IPS-18a (cell line): Measurements from ENCODE around the gene LMF2.

ENCODE experiments used
- H3K27ac ChIP-seq: one replicate; pipeline ENCODE4 v1.5.1; 2013; ENCODE audit warnings: low read length
- H3K27me3 ChIP-seq: one replicate; pipeline ENCODE4 v1.6.1; 2013; ENCODE audit warnings: mild to moderate bottlenecking, low read length; ENCODE audit not compliant: control insufficient read depth, insufficient read depth
- H3K36me3 ChIP-seq: one replicate; pipeline ENCODE4 v1.6.1; 2013; ENCODE audit warnings: low read depth, low read length; ENCODE audit not compliant: control insufficient read depth
- H3K4me1 ChIP-seq: one replicate; pipeline ENCODE4 v1.6.1; 2013; ENCODE audit warnings: low read depth, low read length; ENCODE audit not compliant: control insufficient read depth
- H3K4me3 ChIP-seq: one replicate; pipeline ENCODE4 v1.5.1; 2013; ENCODE audit warnings: low read length
- H3K9ac ChIP-seq: one replicate; pipeline ENCODE4 v1.6.1; 2013; ENCODE audit warnings: mild to moderate bottlenecking, low read length, moderate library complexity
- H3K9me3 ChIP-seq: one replicate; pipeline ENCODE4 v1.6.1; 2013; ENCODE audit warnings: low read depth, low read length; ENCODE audit not compliant: control insufficient read depth

Gene LMF2

DNA sequence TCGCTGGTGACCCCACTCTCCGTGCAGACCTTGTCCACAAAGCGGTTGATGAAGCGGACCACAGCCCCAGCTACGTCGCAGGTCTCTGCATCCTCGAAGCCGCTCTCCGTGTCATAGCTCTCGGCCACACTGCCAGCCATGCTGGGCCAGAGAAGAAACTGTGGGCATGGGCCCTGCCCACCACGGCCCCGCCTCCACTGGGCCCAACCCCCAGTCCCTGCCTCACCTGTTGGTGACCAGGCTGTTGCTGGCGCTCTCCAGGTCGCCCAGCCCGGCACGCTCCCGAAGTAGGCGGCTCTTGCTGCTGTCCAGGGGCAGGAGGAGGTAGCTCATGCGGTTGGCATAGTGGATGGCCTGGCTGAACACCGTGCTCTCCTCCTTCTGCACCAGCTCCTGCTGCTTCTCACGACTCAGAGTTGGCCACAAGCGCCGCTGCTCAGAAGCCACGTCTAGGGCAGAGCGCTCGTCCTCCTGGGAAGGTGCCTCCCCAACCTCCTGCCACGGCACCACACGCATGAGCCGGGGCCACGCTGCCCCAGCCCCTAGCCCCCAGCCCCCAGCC lies 45.4 kb downstream of the LMF2 start:
- Histone ChIP-seq H3K27ac (no peak overlapping the region), H3K27me3 (no peaks in the 10 kb centered on the region), H3K4me3 (no peak overlapping the region), H3K4me1 (no peaks in the 10 kb centered on the region), H3K9me3 (no peaks in the 10 kb centered on the region), H3K36me3 (peaks cover 79% of the 10 kb centered on the region), H3K9ac (no peak overlapping the region)

DNA sequence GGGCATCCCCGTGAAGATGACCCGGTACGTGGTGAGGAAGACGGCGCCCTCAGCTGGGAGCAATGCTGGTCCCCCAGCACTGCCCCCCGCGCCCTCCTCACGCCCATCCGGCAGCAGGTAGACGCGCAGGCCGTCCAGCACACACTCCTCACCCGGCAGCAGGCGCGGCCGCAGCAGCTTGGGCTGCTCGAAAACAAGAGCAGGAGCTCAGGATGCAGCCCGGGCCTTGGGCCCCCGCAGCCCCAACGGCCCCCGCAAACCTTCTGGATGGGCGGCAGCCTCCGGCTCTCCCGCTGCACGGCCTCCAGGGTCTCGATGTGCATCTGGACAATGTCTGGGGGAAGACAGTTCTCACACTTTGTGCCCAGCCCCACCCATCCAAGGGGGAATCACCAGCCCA lies 46.0 kb downstream of the LMF2 start:
- peaks cover 73% of the 10 kb centered on the region for H3K36me3 ChIP-seq
- H3K9ac ChIP-seq, result no peak overlapping the region
- H3K27ac ChIP-seq, result no peak overlapping the region
- no peak overlapping the region for H3K4me3 ChIP-seq
- H3K4me1 ChIP-seq, result no peaks in the 10 kb centered on the region
- H3K27me3 ChIP-seq, result no peaks in the 10 kb centered on the region
- no peaks in the 10 kb centered on the region for H3K9me3 ChIP-seq

DNA sequence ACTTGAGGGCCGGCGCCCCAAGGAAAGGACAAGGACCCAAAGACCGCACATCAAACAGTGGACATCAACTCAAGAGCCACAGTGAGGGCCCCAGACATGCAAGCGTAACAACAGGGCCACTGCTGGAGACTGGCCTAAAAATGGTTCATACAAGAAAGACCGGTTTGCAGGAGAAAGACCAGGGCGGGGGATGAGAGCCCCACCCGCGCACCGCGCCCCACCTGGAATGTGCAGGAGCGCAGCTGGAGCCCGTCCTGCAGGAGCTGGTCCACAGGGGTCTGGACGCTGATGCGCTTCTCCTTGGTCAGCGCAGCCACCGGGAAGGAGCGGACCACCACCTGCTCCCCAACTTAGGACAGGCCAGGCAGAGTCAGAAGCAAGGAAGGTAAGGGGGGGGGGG lies 46.6 kb downstream of the LMF2 start:
- Histone ChIP-seq H3K9me3 (no peaks in the 10 kb centered on the region), H3K9ac (no peak overlapping the region), H3K36me3 (peaks cover 71% of the 10 kb centered on the region), H3K4me3 (no peak overlapping the region), H3K27me3 (no peaks in the 10 kb centered on the region), H3K27ac (no peak overlapping the region), H3K4me1 (no peaks in the 10 kb centered on the region)

GRCh38 chr22:50459496-50460140 lies 47.9 kb downstream of the LMF2 start:
- H3K36me3 ChIP-seq, result peaks cover 68% of the 10 kb centered on the region
- H3K9me3 ChIP-seq, result no peaks in the 10 kb centered on the region
- no peak overlapping the region for H3K9ac ChIP-seq

DNA sequence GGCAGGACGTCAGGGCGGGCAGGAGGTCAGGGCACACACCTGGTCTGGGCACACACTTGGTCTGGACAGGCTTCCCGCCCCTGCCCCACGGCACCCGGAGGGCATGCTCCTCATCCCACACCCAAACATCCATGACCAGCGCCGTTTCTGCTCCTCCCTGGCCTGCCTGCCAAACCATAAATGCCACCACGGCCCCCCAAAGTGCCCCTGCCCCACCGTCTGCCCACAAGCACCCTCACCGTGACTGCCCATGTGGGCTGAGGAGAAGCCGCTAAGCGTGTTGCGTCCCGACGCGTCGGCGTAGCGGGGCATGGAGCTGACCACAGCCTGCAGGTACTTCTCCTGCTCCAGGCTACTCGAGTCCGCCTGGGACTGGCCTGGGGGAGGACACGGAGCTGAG lies 48.5 kb downstream of the LMF2 start:
- no peaks in the 10 kb centered on the region for H3K9me3 ChIP-seq
- no peak overlapping the region for H3K9ac ChIP-seq
- H3K4me1 ChIP-seq, result no peaks in the 10 kb centered on the region
- no peaks in the 10 kb centered on the region for H3K27me3 ChIP-seq
- peaks cover 68% of the 10 kb centered on the region for H3K36me3 ChIP-seq
- H3K4me3 ChIP-seq, result no peak overlapping the region
- H3K27ac ChIP-seq, result no peak overlapping the region

More at GRCh38 chr22:50459496-50460140, 47.9 kb downstream of the LMF2 start:
- Histone ChIP-seq H3K4me3 (no peak overlapping the region), H3K27me3 (no peaks in the 10 kb centered on the region), H3K4me1 (no peaks in the 10 kb centered on the region), H3K27ac (no peak overlapping the region)

DNA sequence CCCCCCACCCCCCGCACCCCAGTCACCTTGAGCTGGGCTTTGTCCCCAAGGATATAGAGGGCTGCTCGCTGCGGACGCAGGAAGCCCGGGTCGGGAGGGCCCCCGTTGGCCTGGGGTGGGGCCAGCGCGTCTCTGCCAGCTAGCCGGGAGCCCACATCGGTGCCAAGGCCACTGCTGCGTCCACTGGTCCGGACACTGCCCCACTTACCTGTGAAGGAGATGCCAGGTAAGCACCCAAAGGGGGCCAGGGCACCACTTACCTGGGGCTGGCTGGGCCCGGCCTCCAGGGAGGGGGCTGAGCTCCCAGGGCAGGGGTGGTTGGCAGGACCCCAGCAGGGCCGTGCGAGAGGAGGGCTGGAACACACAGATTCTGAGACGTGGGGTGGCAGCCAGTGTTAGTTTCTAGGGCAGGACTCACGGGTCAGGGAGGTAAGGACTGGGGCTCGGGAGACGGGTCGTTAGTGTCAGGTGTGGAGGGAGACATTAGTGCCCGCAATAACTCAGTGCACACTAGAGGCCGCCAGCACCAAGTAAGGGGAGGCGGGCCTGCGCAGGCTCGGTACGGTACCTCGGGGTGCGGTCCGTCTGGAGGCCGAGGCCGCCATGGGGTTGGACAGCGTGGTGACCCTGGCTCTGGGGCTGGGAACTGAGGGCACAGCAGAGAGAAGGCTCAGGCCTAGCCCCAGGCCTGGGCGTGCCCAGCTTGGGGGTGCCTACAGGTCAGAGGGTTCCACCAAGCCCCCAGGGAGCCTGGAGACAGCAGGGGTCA lies 50.9 kb downstream of the LMF2 start:
- Histone ChIP-seq H3K4me1 (no peaks in the 10 kb centered on the region), H3K9me3 (no peaks in the 10 kb centered on the region), H3K36me3 (peaks cover 53% of the 10 kb centered on the region), H3K27ac (no peak overlapping the region), H3K27me3 (no peaks in the 10 kb centered on the region), H3K9ac (no peak overlapping the region), H3K4me3 (no peak overlapping the region)

- Histone ChIP-seq H3K4me1 (no peaks in the 10 kb centered on the region), H3K27ac (no peak overlapping the region), H3K36me3 (peaks cover 49% of the 10 kb centered on the region), H3K27me3 (no peaks in the 10 kb centered on the region), H3K9ac (no peak overlapping the region), H3K4me3 (no peak overlapping the region), H3K9me3 (no peaks in the 10 kb centered on the region)
These were observed 51.5 kb downstream of the LMF2 start for GRCh38 chr22:50456026-50456425.

- Histone ChIP-seq H3K9ac (no peak overlapping the region), H3K4me3 (no peak overlapping the region), H3K27me3 (no peaks in the 10 kb centered on the region), H3K27ac (no peak overlapping the region), H3K4me1 (no peaks in the 10 kb centered on the region), H3K9me3 (no peaks in the 10 kb centered on the region), H3K36me3 (peaks cover 41% of the 10 kb centered on the region)
These were observed 52.3 kb downstream of the LMF2 start for GRCh38 chr22:50455201-50455600.

DNA sequence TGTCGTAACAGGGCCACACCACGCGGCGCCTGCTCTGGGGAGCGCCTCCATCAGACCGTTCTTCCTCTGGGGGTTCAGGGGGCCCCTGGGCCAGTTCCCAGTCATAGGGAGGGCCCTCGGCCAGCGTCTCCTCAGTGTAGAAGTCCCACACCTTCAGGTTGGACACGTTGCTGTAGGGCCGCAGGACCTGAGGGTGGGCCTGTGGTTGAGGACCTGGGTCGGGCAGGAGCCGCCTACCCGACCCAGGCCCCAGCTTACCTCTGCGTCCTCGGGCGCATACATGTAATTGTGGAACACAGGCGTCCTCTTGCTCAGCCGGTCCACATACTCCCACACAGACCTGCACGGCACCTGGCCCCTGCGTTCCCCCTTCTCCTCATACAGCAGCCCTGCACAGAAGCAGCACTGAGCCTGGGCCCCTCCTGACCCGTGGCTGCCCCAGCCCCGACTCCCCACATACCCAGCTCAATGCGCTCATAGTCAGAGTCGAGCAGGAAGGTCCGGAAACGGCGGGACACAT lies 52.9 kb downstream of the LMF2 start:
- no peaks in the 10 kb centered on the region for H3K4me1 ChIP-seq
- no peak overlapping the region for H3K4me3 ChIP-seq
- peaks cover 35% of the 10 kb centered on the region for H3K36me3 ChIP-seq
- H3K27me3 ChIP-seq, result no peaks in the 10 kb centered on the region
- no peak overlapping the region for H3K27ac ChIP-seq
- H3K9me3 ChIP-seq, result no peaks in the 10 kb centered on the region
- H3K9ac ChIP-seq, result no peak overlapping the region
